CD4-positive, alpha-beta T cell (primary cell): ENCODE data around the gene CKB. TPM values are rescaled to one million over a fixed set of nuclear protein-coding genes. Genes with fewer than 3 reads are reported as not detected.

Experiments used
- ATAC-seq: fragments of 200-7000 bp; cut with Tn5 transposase; one replicate; pipeline ENCODE4 v1.10.0; 2022; ENCODE audit warnings: mild to moderate bottlenecking; ENCODE audit not compliant: poor library complexity
- CTCF ChIA-PET: fragments of 350-600 bp; sonication (Branson Sonifier 250); formaldehyde crosslinking; loops from one replicate; lab custom pipeline; 2021; ENCODE audit warnings: antibody characterized with exemption, inconsistent platforms; lab: Charles Lee
- POLR2A ChIA-PET: fragments of 350-600 bp; sonication (Branson Sonifier 250); formaldehyde crosslinking; loops from one replicate; lab custom pipeline; 2021; ENCODE audit warnings: antibody characterized with exemption, inconsistent platforms; lab: Charles Lee
- DNase-seq, 14 experiments: peaks; one replicate each; pipeline ENCODE4 v3.0.0-alpha.2; 2013 to 2020; ENCODE audit warnings: mixed read lengths in 2 of 14
- H3K27ac ChIP-seq, 2 donors: one replicate each; pipeline versions ENCODE4 v1.5.1 to v1.7.0; 2013; ENCODE audit warnings: low read length in 2 of 2, low read depth in 1 of 2, mild to moderate bottlenecking in 1 of 2
- H3K27me3 ChIP-seq, 2 experiments: 1 replicate in 1 of 2; 2 replicates in 1 of 2; pipeline versions ENCODE4 v1.6.1 to v1.7.0; 2013; ENCODE audit warnings: low read length in 2 of 2, control low read depth in 1 of 2, mild to moderate bottlenecking in 1 of 2, moderate library complexity in 1 of 2; ENCODE audit not compliant: insufficient read depth in 2 of 2, control insufficient read depth in 1 of 2
- H3K36me3 ChIP-seq: one replicate; pipeline ENCODE4 v1.6.1; 2013; ENCODE audit warnings: low read length, control low read depth; ENCODE audit not compliant: insufficient read depth
- H3K4me1 ChIP-seq: one replicate; pipeline ENCODE4 v1.6.1; 2013; ENCODE audit warnings: low read length, control low read depth; ENCODE audit not compliant: insufficient read depth
- H3K4me3 ChIP-seq: one replicate; pipeline ENCODE4 v1.5.1; 2013; ENCODE audit warnings: mild to moderate bottlenecking, low read length, moderate library complexity
- H3K9me3 ChIP-seq, 2 experiments: 1 replicate in 1 of 2; 2 replicates in 1 of 2; pipeline versions ENCODE4 v1.6.1 to v1.7.0; 2013; ENCODE audit warnings: low read length in 2 of 2, mild to moderate bottlenecking in 2 of 2, control low read depth in 1 of 2, moderate library complexity in 1 of 2; ENCODE audit not compliant: control insufficient read depth in 1 of 2, insufficient read depth in 1 of 2
- H3K27ac Mint-ChIP-seq: one replicate; pipeline ENCODE4 v1.8.0; 2020; ENCODE audit warnings: mixed read lengths
- H3K27me3 Mint-ChIP-seq: one replicate; pipeline ENCODE4 v1.8.0; 2021; ENCODE audit warnings: mixed read lengths
- H3K36me3 Mint-ChIP-seq: one replicate; pipeline ENCODE4 v1.8.0; 2021; ENCODE audit warnings: low read depth, mixed read lengths
- H3K4me1 Mint-ChIP-seq: one replicate; pipeline ENCODE4 v1.8.0; 2021; ENCODE audit warnings: low read depth, mixed read lengths
- H3K4me3 Mint-ChIP-seq: one replicate; pipeline ENCODE4 v1.8.0; 2020; ENCODE audit warnings: mild to moderate bottlenecking, mixed read lengths
- H3K9me3 Mint-ChIP-seq: one replicate; pipeline ENCODE4 v1.8.0; 2020; ENCODE audit warnings: mixed read lengths
- intact Hi-C, 2 experiments: fragments of 100-400 bp; cut with DNase I in 1 of 2; cut with micrococcal nuclease in 1 of 2; formaldehyde crosslinking; loops; one replicate each; pipeline versions ENCODE4 v1.15.1 to v1.9.0; 2023 to 2025; cut with DNase I, micrococcal nuclease
- total RNA-seq, 174 experiments: library from RNA in 2 of 174; stranded (reverse) in 2 of 174; gene quantifications; one replicate each; pipeline ENCODE4 v1.2.3 and lab custom pipeline; 2021 to 2026
- TF ChIP-seq, protein P1 (sequence below): fragments of 200-600 bp; IDR thresholded peaks from one replicate; pipeline ENCODE4 v1.8.0; 2022; ENCODE audit warnings: antibody characterized with exemption, mild to moderate bottlenecking

The CKB gene
- total RNA-seq, 2 experiments from 2014 or later = 5.8 to 6.6 TPM

DNA sequence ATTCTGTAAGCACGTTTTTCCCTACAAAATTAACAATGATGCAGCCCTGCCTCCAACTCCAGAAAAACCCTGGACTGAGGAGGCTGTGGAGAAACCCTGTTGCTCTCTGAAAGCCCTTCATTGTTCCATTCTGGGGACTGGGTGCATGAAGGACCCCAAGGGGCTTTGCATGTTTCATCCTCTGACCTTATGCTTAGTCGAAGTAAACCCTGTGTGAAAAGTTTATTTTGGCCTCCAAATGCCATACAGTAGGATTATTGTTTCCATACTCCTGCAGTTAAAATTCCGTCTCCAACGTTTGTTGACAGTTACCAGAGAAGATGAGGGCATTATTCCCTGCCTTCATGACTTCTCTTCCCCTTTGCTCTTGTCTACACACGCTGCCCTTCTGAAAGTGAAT lies 46.0 kb downstream of the CKB start:
- intact Hi-C loops = no loop called here
- Mint-ChIP-seq H3K9me3 (no peaks in the 10 kb centered on the region), H3K4me3 (no peak overlapping the region), H3K27me3 (no peaks in the 10 kb centered on the region), H3K4me1 (peaks cover 17% of the 10 kb centered on the region), H3K36me3 (peaks cover 80% of the 10 kb centered on the region), H3K27ac (peak overlapping the region; percentile 19)
- no peak overlapping the region for H3K27ac ChIP-seq
- CTCF ChIA-PET = no interaction called here
- TF ChIP-seq, protein P1, sequence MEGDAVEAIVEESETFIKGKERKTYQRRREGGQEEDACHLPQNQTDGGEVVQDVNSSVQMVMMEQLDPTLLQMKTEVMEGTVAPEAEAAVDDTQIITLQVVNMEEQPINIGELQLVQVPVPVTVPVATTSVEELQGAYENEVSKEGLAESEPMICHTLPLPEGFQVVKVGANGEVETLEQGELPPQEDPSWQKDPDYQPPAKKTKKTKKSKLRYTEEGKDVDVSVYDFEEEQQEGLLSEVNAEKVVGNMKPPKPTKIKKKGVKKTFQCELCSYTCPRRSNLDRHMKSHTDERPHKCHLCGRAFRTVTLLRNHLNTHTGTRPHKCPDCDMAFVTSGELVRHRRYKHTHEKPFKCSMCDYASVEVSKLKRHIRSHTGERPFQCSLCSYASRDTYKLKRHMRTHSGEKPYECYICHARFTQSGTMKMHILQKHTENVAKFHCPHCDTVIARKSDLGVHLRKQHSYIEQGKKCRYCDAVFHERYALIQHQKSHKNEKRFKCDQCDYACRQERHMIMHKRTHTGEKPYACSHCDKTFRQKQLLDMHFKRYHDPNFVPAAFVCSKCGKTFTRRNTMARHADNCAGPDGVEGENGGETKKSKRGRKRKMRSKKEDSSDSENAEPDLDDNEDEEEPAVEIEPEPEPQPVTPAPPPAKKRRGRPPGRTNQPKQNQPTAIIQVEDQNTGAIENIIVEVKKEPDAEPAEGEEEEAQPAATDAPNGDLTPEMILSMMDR = no peak
- DNase-seq = no peak
- H3K4me3 ChIP-seq = no peak overlapping the region
- H3K36me3 ChIP-seq = peaks cover 62% of the 10 kb centered on the region
- H3K4me1 ChIP-seq = peaks cover 6% of the 10 kb centered on the region
- H3K9me3 ChIP-seq = no peaks in the 10 kb centered on the region
- no peaks in the 10 kb centered on the region for H3K27me3 ChIP-seq
- POLR2A ChIA-PET = no interaction called here
- ATAC-seq = no peak

DNA sequence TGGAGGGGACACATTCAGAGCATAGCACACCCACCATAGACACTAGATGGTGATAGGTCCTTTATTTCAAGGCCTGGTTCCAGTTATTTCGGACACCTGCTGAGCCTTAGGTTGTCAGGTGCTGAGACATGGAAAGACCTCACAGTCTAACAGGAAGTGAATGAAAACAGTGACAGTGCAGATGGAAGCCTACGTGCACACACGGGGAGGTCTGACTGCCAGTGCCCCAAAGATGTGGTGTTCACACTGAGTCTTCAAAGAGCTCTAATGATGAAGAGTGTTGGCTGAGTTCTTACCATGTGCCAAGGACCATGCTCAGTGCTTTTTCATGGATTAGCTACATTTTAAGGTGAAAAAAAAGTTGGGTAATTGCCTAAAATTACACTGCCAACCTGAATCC lies 46.6 kb downstream of the CKB start:
- ChIA-PET POLR2A (no interaction called here), CTCF (no interaction called here)
- TF ChIP-seq, protein P1 = no peak
- peaks cover 79% of the 10 kb centered on the region for H3K36me3 Mint-ChIP-seq
- Histone ChIP-seq H3K4me1 (peaks cover 6% of the 10 kb centered on the region), H3K27ac (no peak overlapping the region), H3K9me3 (no peaks in the 10 kb centered on the region), H3K36me3 (peaks cover 62% of the 10 kb centered on the region), H3K4me3 (no peak overlapping the region), H3K27me3 (no peaks in the 10 kb centered on the region)
- peak overlapping the region; percentile 24 for H3K27ac Mint-ChIP-seq
- H3K9me3 Mint-ChIP-seq = no peaks in the 10 kb centered on the region
- H3K4me3 Mint-ChIP-seq = no peak overlapping the region
- intact Hi-C loops = no loop called here
- ATAC-seq (peak; percentile 39), DNase-seq (no peak)
- H3K4me1 Mint-ChIP-seq = peaks cover 12% of the 10 kb centered on the region
- H3K27me3 Mint-ChIP-seq = no peaks in the 10 kb centered on the region

DNA sequence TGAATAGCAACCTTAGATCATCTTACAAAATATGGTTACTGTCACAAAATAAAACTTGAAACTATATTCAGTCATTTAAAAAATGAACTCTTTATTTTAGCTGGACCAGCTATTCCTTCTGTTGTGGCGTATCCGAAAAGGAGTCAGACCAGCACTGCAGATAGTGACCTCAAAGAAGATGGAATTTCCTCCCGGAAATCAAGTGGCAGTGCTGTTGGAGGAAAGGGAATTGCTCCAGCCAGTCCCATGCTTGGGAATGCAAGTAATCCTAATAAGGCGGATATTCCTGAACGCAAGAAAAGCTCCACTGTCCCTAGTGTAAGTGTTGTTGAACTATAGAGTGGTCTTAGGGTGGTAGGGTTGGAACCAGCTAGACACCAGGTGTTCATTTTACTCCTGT lies 47.7 kb downstream of the CKB start:
- Histone ChIP-seq H3K27ac (no peak overlapping the region), H3K4me1 (peaks cover 4% of the 10 kb centered on the region), H3K9me3 (no peaks in the 10 kb centered on the region), H3K36me3 (peaks cover 66% of the 10 kb centered on the region), H3K27me3 (no peaks in the 10 kb centered on the region), H3K4me3 (no peak overlapping the region)
- intact Hi-C loops = no loop called here
- CTCF ChIA-PET = no interaction called here
- TF ChIP-seq, protein P1 = no peak
- ATAC-seq (no peak), DNase-seq (no peak)
- Mint-ChIP-seq H3K4me1 (peaks cover under 1% of the 10 kb centered on the region), H3K27me3 (no peaks in the 10 kb centered on the region), H3K36me3 (peaks cover 80% of the 10 kb centered on the region), H3K4me3 (no peak overlapping the region), H3K27ac (peak overlapping the region; percentile 24), H3K9me3 (no peaks in the 10 kb centered on the region)
- POLR2A ChIA-PET = no interaction called here
